Endodermal cell (in vitro differentiated cells): ENCODE results near the gene PIMREG. TPM values are rescaled to one million over a fixed set of nuclear protein-coding genes. Genes with fewer than 3 reads are reported as not detected.
A peak's percentile ranks its signal among the peaks of the same experiment; 100 is the strongest.

Experiments
- DNase-seq: peaks from one replicate; pipeline ENCODE4 v3.0.0-alpha.2; 2017
- H3K27ac ChIP-seq: 2 replicates; pipeline ENCODE4 v1.5.1; 2013; ENCODE audit warnings: mild to moderate bottlenecking, low read depth, low read length, moderate library complexity
- H3K27me3 ChIP-seq: 2 replicates; pipeline ENCODE4 v1.6.1; 2013; ENCODE audit warnings: mild to moderate bottlenecking, low read length, moderate library complexity; ENCODE audit not compliant: insufficient read depth, control insufficient read depth, poor library complexity, severe bottlenecking
- H3K36me3 ChIP-seq: 2 replicates; pipeline ENCODE4 v1.7.0; 2013; ENCODE audit warnings: mild to moderate bottlenecking, low read length, moderate library complexity; ENCODE audit not compliant: control insufficient read depth, insufficient read depth
- H3K4me1 ChIP-seq: one replicate; pipeline ENCODE4 v1.7.0; 2013; ENCODE audit warnings: low read length; ENCODE audit not compliant: control insufficient read depth, insufficient read depth
- H3K4me3 ChIP-seq: 2 replicates; pipeline ENCODE4 v1.5.1; 2013; ENCODE audit warnings: mild to moderate bottlenecking, low read length, moderate library complexity
- H3K9ac ChIP-seq: 2 replicates; pipeline ENCODE4 v1.6.1; 2013; ENCODE audit warnings: mild to moderate bottlenecking, low read length, moderate library complexity; ENCODE audit not compliant: poor library complexity, severe bottlenecking; ENCODE audit errors: extremely low read depth
- H3K9me3 ChIP-seq: 2 replicates; pipeline ENCODE4 v1.6.1; 2013; ENCODE audit warnings: mild to moderate bottlenecking, low read length, moderate library complexity; ENCODE audit not compliant: control insufficient read depth
- H3K27ac Mint-ChIP-seq: 2 replicates; pipeline ENCODE4 v1.8.0; 2020; ENCODE audit warnings: mixed read lengths
- H3K27me3 Mint-ChIP-seq: 2 replicates; pipeline ENCODE4 v1.8.0; 2021; ENCODE audit warnings: mild to moderate bottlenecking, mixed read lengths; ENCODE audit not compliant: insufficient read depth
- H3K36me3 Mint-ChIP-seq: 2 replicates; pipeline ENCODE4 v1.8.0; 2020; ENCODE audit warnings: low read depth, mixed read lengths
- H3K4me1 Mint-ChIP-seq: 2 replicates; pipeline ENCODE4 v1.8.0; 2020; ENCODE audit warnings: mixed read lengths
- H3K4me3 Mint-ChIP-seq: 2 replicates; pipeline ENCODE4 v1.8.0; 2020; ENCODE audit warnings: mild to moderate bottlenecking, moderate library complexity, mixed read lengths
- H3K9me3 Mint-ChIP-seq: 2 replicates; pipeline ENCODE4 v1.8.0; 2020; ENCODE audit warnings: mild to moderate bottlenecking, mixed read lengths
- WGBS, 2 experiments: methylation state at CpG; one replicate each; pipeline versions ENCODE4 v1.1.5 to v1.1.7; 2013; ENCODE audit warnings: missing lambda C conversion rate in 2 of 2, mixed read lengths in 1 of 2; ENCODE audit not compliant: insufficient coverage in 1 of 2, insufficient read length in 1 of 2; 5-methylcytosine and 5-hydroxymethylcytosine counted together
- total RNA-seq, 2 donors: library from RNA; stranded (reverse); fragmentation: NEBNext Ultra II Directional in 1 of 2; extraction: Animal tissue kit (Norgen Biotek cat#: 25700) in 1 of 2; gene quantifications; 2 replicates in 1 of 2; 3 replicates in 1 of 2; pipeline ENCODE4 v1.2.1, GENCODE V29; 2021
- TF ChIP-seq, protein P1 (sequence below): fragments of 200-600 bp; sonication (generic); conservative IDR thresholded peaks from 2 replicates; pipeline ENCODE4 v1.5.0; 2021; ENCODE audit warnings: antibody characterized with exemption, mild to moderate bottlenecking

PIMREG gene
- total RNA-seq, 2 donors from 2014 or later = 33.4 to 68.7 TPM

DNA sequence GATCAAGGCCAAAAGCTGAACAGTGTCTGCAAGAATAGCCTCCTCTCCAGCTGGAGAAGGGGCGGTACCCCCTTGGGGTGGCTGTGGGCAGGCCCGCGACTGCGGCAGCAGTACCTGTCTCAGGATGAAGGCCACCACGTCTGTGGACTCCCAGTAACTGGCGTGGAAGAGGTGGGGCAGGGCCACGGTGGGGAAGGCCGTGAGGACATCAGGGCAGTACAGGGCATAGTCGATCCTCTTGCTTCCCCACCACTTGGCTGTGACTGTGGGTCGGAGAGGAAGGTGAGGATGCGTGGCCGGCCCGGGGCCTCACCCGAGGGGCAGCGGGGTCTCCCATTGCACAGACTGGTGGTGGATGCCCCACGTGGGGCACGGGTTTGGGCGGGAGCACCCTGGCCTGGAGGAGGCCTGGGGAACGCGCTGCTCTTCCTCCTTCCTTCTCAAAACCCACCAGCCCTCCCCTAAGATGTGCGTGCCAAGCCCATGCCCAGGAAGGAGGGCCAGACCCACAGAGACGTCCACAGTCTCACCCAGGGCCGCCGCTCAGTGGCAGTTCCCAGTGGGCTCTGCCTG is 26.0 kb downstream of the PIMREG start:
- Histone ChIP-seq H3K27ac (no peak overlapping the region), H3K9me3 (no peaks in the 10 kb centered on the region), H3K27me3 (no peaks in the 10 kb centered on the region), H3K36me3 (no peaks in the 10 kb centered on the region), H3K4me1 (no peaks in the 10 kb centered on the region), H3K4me3 (no peak overlapping the region), H3K9ac (no peak overlapping the region)
- Mint-ChIP-seq H3K36me3 (no peaks in the 10 kb centered on the region), H3K27ac (no peak overlapping the region), H3K4me1 (peaks cover 7% of the 10 kb centered on the region), H3K27me3 (no peaks in the 10 kb centered on the region), H3K9me3 (no peaks in the 10 kb centered on the region), H3K4me3 (no peak overlapping the region)
- 94 to 100% methylated on average over 6 to 24 of the region's 24 CpGs for WGBS, 2 experiments
- DNase-seq = no peak
- TF ChIP-seq, protein P1, sequence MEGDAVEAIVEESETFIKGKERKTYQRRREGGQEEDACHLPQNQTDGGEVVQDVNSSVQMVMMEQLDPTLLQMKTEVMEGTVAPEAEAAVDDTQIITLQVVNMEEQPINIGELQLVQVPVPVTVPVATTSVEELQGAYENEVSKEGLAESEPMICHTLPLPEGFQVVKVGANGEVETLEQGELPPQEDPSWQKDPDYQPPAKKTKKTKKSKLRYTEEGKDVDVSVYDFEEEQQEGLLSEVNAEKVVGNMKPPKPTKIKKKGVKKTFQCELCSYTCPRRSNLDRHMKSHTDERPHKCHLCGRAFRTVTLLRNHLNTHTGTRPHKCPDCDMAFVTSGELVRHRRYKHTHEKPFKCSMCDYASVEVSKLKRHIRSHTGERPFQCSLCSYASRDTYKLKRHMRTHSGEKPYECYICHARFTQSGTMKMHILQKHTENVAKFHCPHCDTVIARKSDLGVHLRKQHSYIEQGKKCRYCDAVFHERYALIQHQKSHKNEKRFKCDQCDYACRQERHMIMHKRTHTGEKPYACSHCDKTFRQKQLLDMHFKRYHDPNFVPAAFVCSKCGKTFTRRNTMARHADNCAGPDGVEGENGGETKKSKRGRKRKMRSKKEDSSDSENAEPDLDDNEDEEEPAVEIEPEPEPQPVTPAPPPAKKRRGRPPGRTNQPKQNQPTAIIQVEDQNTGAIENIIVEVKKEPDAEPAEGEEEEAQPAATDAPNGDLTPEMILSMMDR = no peak

DNA sequence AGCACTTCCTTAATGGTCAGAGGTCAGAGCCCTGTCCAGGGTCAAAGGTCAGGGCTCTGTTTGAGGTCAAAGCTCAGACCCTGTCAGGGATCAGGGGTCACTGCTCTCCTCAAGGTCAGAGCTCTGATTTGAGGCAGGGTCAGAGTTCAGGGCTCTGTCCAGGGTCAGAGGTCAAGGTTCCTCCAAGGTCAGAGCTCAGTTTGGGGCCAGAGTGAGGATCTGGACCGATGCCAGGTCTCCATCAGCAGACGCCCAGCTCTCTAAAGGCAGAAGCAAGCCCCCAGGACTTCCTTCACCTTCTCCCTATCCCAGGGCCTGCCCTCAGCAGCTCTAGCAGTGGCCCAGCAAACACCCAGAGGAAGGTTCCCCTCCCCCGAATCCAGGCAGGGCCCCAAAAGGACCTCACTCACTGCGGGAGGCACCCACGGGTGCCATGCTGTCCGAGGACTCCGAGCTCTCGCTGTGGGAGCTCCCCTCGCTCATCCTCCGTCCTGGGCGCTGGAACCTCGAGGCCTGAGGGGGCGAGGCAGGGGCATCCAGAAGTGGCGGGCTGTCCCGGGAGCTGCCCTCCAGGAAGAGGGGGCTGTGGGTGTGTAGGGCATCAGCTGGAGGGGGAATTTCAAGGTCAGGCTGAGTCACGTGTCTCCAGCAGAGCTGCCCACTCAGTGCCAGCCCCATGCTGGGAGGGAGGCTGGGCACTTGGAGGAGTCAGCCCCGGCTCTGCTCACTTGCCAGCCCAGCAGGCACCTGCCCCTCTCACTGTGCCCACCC is 26.7 kb downstream of the PIMREG start:
- Mint-ChIP-seq H3K4me1 (peaks cover 13% of the 10 kb centered on the region), H3K9me3 (no peaks in the 10 kb centered on the region), H3K4me3 (no peak overlapping the region), H3K27me3 (no peaks in the 10 kb centered on the region), H3K36me3 (no peaks in the 10 kb centered on the region), H3K27ac (no peak overlapping the region)
- TF ChIP-seq, protein P1 = no peak
- no peaks in the 10 kb centered on the region for H3K36me3 ChIP-seq
- H3K9ac ChIP-seq = no peak overlapping the region
- no peak for DNase-seq
- no peaks in the 10 kb centered on the region for H3K9me3 ChIP-seq
- no peak overlapping the region for H3K4me3 ChIP-seq
- peaks cover 6% of the 10 kb centered on the region for H3K4me1 ChIP-seq
- 83 to 91% methylated on average over 9 to 17 of the region's 17 CpGs for WGBS, 2 experiments
- no peak overlapping the region for H3K27ac ChIP-seq
- H3K27me3 ChIP-seq = no peaks in the 10 kb centered on the region

DNA sequence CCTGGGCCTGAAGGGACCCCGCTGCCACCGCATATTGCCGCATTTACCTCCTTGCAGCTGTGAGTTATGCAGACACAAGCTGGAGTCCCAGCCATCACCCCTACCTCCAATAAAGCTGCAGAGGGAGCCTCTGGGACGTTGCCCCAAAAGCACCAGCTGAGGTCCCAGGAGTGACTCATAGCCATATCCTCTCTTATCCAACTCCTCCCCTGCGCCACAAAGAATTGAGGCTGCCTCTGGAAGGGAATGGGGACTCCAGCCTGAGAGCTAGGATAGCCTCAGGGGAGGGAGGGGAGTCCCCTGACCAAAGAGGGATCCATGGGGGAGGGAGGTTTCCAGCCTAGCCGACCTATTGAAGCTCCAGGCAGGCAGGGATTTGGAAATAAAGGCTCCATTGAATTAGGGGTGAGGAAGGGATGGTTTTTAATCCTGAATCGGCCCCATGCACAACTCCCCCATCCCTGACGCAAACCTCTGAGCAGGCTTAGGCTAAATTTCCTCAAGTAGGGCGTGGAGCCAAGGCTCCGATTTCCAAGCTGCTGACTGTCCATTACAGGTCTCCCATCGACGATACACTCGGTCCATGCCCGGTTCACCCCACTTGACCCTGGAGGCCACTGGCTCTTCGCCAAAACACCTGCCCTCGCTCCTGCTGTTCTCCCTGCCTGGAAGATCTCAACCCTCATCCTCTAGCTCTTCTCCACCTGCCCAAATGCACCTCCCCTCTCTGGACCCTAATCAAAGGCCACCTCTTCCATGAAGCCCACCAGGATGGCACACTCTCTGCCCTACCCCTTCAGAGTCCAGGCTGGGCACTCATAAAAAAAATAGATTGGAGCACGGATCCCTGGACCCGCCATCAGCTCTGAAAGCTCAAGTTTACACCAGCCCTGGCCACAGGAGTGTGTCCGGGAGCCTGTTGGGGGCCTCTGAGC is 27.5 kb downstream of the PIMREG start:
- Histone ChIP-seq H3K27ac (no peak overlapping the region), H3K9ac (no peak overlapping the region), H3K36me3 (no peaks in the 10 kb centered on the region), H3K4me1 (peaks cover 6% of the 10 kb centered on the region), H3K4me3 (no peak overlapping the region), H3K9me3 (no peaks in the 10 kb centered on the region), H3K27me3 (no peaks in the 10 kb centered on the region)
- H3K36me3 Mint-ChIP-seq = no peaks in the 10 kb centered on the region
- H3K4me1 Mint-ChIP-seq = peaks cover 19% of the 10 kb centered on the region
- WGBS, 2 experiments = 86 to 90% methylated on average over 13 to 19 of the region's 19 CpGs
- H3K27me3 Mint-ChIP-seq = no peaks in the 10 kb centered on the region
- TF ChIP-seq, protein P1 = no peak
- peak; percentile 73 for DNase-seq
- no peak overlapping the region for H3K4me3 Mint-ChIP-seq
- no peaks in the 10 kb centered on the region for H3K9me3 Mint-ChIP-seq
- no peak overlapping the region for H3K27ac Mint-ChIP-seq
